Hematopoietic multipotent progenitor cell (in vitro differentiated cells): ENCODE results near the gene CCNQ. TPM values are rescaled to one million over a fixed set of nuclear protein-coding genes. Genes with fewer than 3 reads are reported as not detected.

Experiments used
- DNase-seq, 3 donors: peaks; one replicate each; pipeline ENCODE4 v3.0.0-alpha.2; 2011 to 2015; ENCODE audit warnings: low read depth in 2 of 3, low spot score in 2 of 3
- total RNA-seq: library from RNA; depleted of rRNA; stranded (reverse); fragments of >200 nt; gene quantifications from one replicate; pipeline ENCODE4 v1.2.3, GENCODE V29; 2012

The CCNQ gene
- total RNA-seq, 1 donor = 32.3 TPM

GRCh38 chrX:153547195-153547594, 51.7 kb downstream of the CCNQ start:
- no peak for DNase-seq

GRCh38 chrX:153546386-153546785, 52.6 kb downstream of the CCNQ start:
- no peak for DNase-seq

DNA sequence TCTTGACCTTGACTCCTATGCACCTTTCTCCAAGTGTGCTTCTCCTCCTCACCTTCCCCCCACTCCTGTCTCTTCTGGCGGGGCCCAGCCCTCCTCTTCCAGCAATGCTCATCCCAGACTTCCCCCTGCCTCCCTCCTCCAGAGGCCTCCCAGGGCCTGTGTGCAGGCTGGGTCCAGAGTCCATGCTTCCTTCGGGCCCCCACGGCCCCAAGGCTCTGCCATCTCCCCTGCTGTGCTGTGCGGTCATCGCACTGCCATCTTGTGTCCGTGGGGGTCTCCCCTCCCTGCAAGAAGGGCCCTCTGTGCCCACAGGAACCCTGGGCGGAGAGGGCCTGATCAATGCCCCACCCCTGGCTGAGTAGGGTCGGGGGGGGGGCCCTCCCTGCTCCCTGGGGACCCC, 54.2 kb downstream of the CCNQ start:
- DNase-seq = no peak

DNA sequence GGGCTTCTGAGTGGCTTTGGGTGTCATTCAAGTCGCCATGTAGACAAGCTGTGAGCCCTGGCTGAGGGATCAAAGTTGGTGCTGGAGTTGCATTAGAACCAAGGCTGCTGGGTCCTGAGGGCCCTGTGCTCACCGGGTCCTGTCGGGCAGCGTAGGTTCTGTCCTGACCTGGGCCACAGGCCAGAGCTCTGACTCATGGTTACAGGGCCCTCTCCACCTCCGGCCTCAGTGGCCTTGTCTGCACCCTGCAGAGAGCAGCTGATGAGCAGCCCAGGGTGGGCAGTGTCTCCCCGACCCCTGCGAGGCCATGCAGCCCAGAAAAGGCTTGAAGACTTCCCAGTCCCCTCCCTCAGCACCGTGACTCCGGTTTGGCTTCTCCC, 59.0 kb downstream of the CCNQ start:
- DNase-seq = no peak

DNA sequence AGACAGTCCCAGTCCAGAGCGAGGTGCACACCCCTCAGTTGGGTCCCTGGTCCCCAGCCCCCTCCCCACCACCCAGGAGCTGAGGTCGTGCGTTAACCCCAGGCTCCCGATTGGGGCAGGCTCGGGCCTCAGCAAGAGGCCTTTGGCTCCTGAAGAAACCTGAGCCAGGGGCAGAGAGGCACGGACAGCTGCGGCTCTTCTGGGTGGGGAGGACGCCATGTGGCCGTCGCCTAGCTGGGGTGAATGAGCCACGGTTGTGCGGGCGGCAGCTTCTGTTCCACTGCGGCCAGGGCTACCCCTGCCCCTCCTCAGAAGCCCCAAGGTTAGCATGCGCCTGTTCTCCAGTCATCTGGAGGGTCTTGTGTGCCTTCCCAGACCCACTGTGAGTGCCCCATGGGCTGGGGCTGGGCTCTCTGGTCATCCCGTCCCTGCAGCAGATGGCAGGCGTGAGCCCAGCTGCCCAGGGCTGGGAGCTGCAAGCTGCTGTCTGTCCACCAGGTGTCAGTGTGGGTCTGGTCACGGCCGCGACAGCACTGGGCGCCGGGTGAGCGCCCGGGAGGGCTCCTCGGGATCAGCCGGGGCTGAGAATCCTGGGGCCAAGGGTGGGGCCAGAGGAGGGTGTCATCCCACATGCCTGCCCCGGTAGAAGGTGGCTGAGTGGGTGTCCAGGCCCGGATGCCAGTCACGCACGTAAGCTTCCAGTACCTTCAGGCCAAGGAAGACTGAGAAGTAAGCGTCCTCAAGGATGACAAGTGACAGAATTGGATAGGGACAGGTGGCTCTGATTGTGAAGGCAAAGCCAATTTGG, 59.6 kb downstream of the CCNQ start:
- DNase-seq = peak; percentile 25 to 59 (median 33)

DNA sequence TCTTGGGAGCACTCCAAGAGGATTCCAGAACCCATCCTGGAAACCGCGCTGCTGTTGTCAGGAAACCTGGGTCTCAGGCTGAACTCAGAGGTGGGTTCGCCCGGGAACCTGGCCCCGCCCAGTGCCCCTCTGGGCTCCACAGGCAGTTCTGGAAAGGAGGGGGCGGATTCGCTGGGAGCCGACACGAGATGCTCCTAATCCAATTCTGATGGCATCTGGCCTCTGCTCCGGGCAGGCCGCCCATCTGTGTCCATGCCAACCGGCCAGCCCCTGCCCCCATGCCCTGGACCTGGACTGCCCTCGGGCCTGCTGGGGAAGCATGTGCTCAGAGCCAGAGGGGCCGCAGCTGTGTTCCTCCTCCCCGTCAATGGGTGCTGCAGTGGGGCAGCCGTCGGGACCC, 60.5 kb downstream of the CCNQ start:
- no peak for DNase-seq

Other genes with a start within 250 kb of the CCNQ start
- gene PNMA6E, start 197.8 kb downstream of the CCNQ start, total RNA-seq = not detected
- gene ZFP92, start 187.7 kb downstream of the CCNQ start, total RNA-seq = 3.0 TPM
- gene TREX2, start 153.1 kb downstream of the CCNQ start, total RNA-seq = 4.3 TPM
- gene HAUS7, start 128.6 kb downstream of the CCNQ start, total RNA-seq = 13.5 TPM
- gene BGN, start 104.2 kb downstream of the CCNQ start, total RNA-seq = not detected
- gene ATP2B3, start 81.5 kb downstream of the CCNQ start, total RNA-seq = not detected
- gene DUSP9, start 48.1 kb upstream of the CCNQ start, total RNA-seq = not detected
- not detected for gene PNCK, start 74.7 kb upstream of the CCNQ start, total RNA-seq
- gene SLC6A8, start 88.8 kb upstream of the CCNQ start, total RNA-seq = 2.2 TPM
- gene BCAP31, start 125.2 kb upstream of the CCNQ start, total RNA-seq = 107 TPM
- gene ABCD1, start 125.7 kb upstream of the CCNQ start, total RNA-seq = 17.2 TPM
- gene PLXNB3, start 165.1 kb upstream of the CCNQ start, total RNA-seq = 0.54 TPM
- 0.27 TPM for gene SRPK3, start 181.9 kb upstream of the CCNQ start, total RNA-seq
- 117 TPM for gene IDH3G, start 195.2 kb upstream of the CCNQ start, total RNA-seq
- 268 TPM for gene SSR4, start 195.5 kb upstream of the CCNQ start, total RNA-seq
- gene PDZD4, start 231.4 kb upstream of the CCNQ start, total RNA-seq = under 0.01 TPM